A673 (cell line): ENCODE measurements around the gene ZNF425.

Source experiments
- EZH2 ChIP-seq: fragments of 200-600 bp; sonication (generic); IDR thresholded peaks from 2 replicates; pipeline ENCODE4 v1.6.1; 2017; ENCODE audit warnings: borderline replicate concordance, low read depth, mild to moderate bottlenecking, mixed read lengths, antibody characterized with exemption, low read length; ENCODE audit not compliant: poor library complexity, severe bottlenecking
- TF ChIP-seq, protein P1 (sequence below): fragments of 300-800, 200-600 bp; sonication (generic); conservative IDR thresholded peaks from 2 replicates; pipeline ENCODE4 v1.5.1; 2017; ENCODE audit warnings: low read depth, mild to moderate bottlenecking, antibody characterized with exemption, low read length, moderate library complexity, mixed read lengths

DNA sequence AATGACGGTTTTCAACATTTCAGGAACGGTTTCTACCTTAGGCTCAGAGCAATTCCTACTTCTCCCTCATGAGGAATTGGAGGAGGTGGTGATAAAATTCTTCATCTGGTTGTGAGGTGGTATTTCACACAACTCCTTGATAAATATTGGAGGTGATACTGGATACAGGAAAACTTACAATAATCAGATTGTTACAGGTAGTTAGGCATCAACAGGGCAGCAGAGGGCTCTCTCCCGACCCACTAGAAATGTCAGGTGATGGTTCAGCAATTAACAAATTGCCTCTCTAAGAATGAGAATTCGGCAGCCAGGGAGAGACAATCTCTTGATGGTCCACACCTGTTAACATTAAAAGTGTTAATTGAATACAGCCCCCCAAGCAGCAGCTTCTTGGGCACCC lies 58.3 kb downstream of the ZNF425 start:
- TF ChIP-seq, protein P1, sequence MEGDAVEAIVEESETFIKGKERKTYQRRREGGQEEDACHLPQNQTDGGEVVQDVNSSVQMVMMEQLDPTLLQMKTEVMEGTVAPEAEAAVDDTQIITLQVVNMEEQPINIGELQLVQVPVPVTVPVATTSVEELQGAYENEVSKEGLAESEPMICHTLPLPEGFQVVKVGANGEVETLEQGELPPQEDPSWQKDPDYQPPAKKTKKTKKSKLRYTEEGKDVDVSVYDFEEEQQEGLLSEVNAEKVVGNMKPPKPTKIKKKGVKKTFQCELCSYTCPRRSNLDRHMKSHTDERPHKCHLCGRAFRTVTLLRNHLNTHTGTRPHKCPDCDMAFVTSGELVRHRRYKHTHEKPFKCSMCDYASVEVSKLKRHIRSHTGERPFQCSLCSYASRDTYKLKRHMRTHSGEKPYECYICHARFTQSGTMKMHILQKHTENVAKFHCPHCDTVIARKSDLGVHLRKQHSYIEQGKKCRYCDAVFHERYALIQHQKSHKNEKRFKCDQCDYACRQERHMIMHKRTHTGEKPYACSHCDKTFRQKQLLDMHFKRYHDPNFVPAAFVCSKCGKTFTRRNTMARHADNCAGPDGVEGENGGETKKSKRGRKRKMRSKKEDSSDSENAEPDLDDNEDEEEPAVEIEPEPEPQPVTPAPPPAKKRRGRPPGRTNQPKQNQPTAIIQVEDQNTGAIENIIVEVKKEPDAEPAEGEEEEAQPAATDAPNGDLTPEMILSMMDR = no peak
- no peak for TF ChIP-seq EZH2
